HepG2 (cell line): ENCODE results near the gene SIK3. TPM values are rescaled to one million over a fixed set of nuclear protein-coding genes. Genes with fewer than 3 reads are reported as not detected.

Experiments
- AFF4 ChIP-seq: sonication (generic); formaldehyde crosslinking; IDR thresholded peaks from 2 replicates; pipeline ENCODE4 v1.4.0; 2020; ENCODE audit warnings: missing genetic modification reagents
- CTCF ChIP-seq: sonication (generic); formaldehyde crosslinking; IDR thresholded peaks from 2 replicates; pipeline ENCODE4 v1.5.0; 2020; ENCODE audit warnings: mild to moderate bottlenecking, missing genetic modification reagents, moderate library complexity
- FIP1L1 ChIP-seq: fragments of 200-400 bp; formaldehyde crosslinking; IDR thresholded peaks from 2 replicates; pipeline ENCODE4 v1.6.1; 2018; ENCODE audit warnings: low read depth, mild to moderate bottlenecking, low read length, moderate library complexity, borderline replicate concordance; ENCODE audit not compliant: insufficient read depth
- FLYWCH1 ChIP-seq: sonication (generic); formaldehyde crosslinking; IDR thresholded peaks from 2 replicates; pipeline ENCODE4 v1.8.1; 2023; ENCODE audit warnings: mild to moderate bottlenecking, missing genetic modification reagents
- FOXM1 ChIP-seq: sonication (generic); formaldehyde crosslinking; IDR thresholded peaks from 2 replicates; pipeline ENCODE4 v1.5.0; 2020; ENCODE audit warnings: missing genetic modification reagents
- HES4 ChIP-seq: sonication (generic); formaldehyde crosslinking; IDR thresholded peaks from 2 replicates; pipeline ENCODE4 v1.9.0; 2021; ENCODE audit warnings: mild to moderate bottlenecking, missing genetic modification reagents, borderline replicate concordance
- HMGXB4 ChIP-seq, 2 experiments: sonication (generic) in 1 of 2; formaldehyde crosslinking in 1 of 2; IDR thresholded peaks; 2 replicates each; pipeline versions ENCODE4 v1.4.0 to v1.6.1; 2018 to 2020; ENCODE audit warnings: missing genetic modification reagents in 2 of 2, borderline replicate concordance in 1 of 2, low read depth in 1 of 2, mild to moderate bottlenecking in 1 of 2, missing biosample characterization in 1 of 2
- KDM5A ChIP-seq: fragments of 200-600 bp; sonication (generic); IDR thresholded peaks from 2 replicates; pipeline ENCODE4 v1.7.0; 2018; ENCODE audit warnings: antibody characterized with exemption, mild to moderate bottlenecking, low read length, borderline replicate concordance
- PCBP1 ChIP-seq: fragments of 200-400 bp; formaldehyde crosslinking; IDR thresholded peaks from 2 replicates; pipeline ENCODE4 v1.6.1; 2017; ENCODE audit warnings: mild to moderate bottlenecking, low read depth, low read length, borderline replicate concordance
- RBM22 ChIP-seq: fragments of 200-400 bp; formaldehyde crosslinking; optimal IDR thresholded peaks from 2 replicates; pipeline ENCODE3; 2017; ENCODE audit warnings: mild to moderate bottlenecking, low read length, moderate library complexity
- RBM39 ChIP-seq: fragments of 200-400 bp; formaldehyde crosslinking; IDR thresholded peaks from one replicate; pipeline ENCODE4 v1.6.1; 2018; ENCODE audit warnings: antibody characterized with exemption, mild to moderate bottlenecking, low read depth, low read length; ENCODE audit not compliant: poor library complexity, severe bottlenecking
- SOX6 ChIP-seq, 2 experiments: fragments of 450-650 bp in 1 of 2; sonication (generic) in 1 of 2; formaldehyde crosslinking in 1 of 2; IDR thresholded peaks; 2 replicates each; pipeline versions ENCODE4 v1.4.0 to v1.6.1; 2017 to 2020; ENCODE audit warnings: antibody characterized with exemption in 1 of 2, mild to moderate bottlenecking in 1 of 2, missing genetic modification reagents in 1 of 2
- SRSF1 ChIP-seq: fragments of 200-400 bp; formaldehyde crosslinking; optimal IDR thresholded peaks from 2 replicates; pipeline ENCODE3; 2017; ENCODE audit warnings: mild to moderate bottlenecking, low read depth, low read length, moderate library complexity
- TAF15 ChIP-seq: fragments of 200-400 bp; formaldehyde crosslinking; IDR thresholded peaks from one replicate; pipeline ENCODE4 v1.6.1; 2018; ENCODE audit warnings: mild to moderate bottlenecking, low read depth, low read length; ENCODE audit not compliant: poor library complexity, severe bottlenecking
- ZBTB49 ChIP-seq: sonication (generic); formaldehyde crosslinking; IDR thresholded peaks from 2 replicates; pipeline ENCODE4 v1.4.0; 2020; ENCODE audit warnings: missing genetic modification reagents, borderline replicate concordance
- ZFP36L1 ChIP-seq: sonication (generic); formaldehyde crosslinking; IDR thresholded peaks from 2 replicates; pipeline ENCODE4 v1.8.0; 2022; ENCODE audit warnings: mild to moderate bottlenecking, missing genetic modification reagents, moderate library complexity
- ZNF224 ChIP-seq: sonication (generic); formaldehyde crosslinking; IDR thresholded peaks from 2 replicates; pipeline ENCODE4 v1.5.0; 2020; ENCODE audit warnings: mild to moderate bottlenecking, missing genetic modification reagents
- ZNF749 ChIP-seq: sonication (generic); formaldehyde crosslinking; IDR thresholded peaks from 2 replicates; pipeline ENCODE4 v1.8.0; 2022; ENCODE audit warnings: mild to moderate bottlenecking, missing genetic modification reagents, moderate library complexity, borderline replicate concordance
- polyA plus RNA-seq, 8 experiments: library from polyadenylated mRNA; depleted of rRNA in 3 of 8; stranded (reverse) in 7 of 8; unstranded in 1 of 8; fragments of >200 nt; fragmentation: Illumina TruSeq in 4 of 8; extraction: Trizol in 4 of 8; gene quantifications; 2 replicates each; pipeline versions ENCODE4 v1.2.1 to v1.2.3, GENCODE V29; 2011 to 2016; ENCODE audit warnings: low read depth in 4 of 8, missing spikeins in 1 of 8, mixed read lengths in 1 of 8; ENCODE audit not compliant: insufficient read depth in 1 of 8
- total RNA-seq, 5 experiments: library from RNA; depleted of rRNA; stranded (reverse); fragments of >200 nt; fragmentation: Illumina TruSeq; extraction: Trizol; gene quantifications; 2 replicates each; pipeline ENCODE4 v1.2.3, GENCODE V29; 2016; ENCODE audit warnings: low read depth in 1 of 5

The SIK3 gene
- total and polyA plus RNA-seq, 2 of the 13 experiments (the other 11 are each of a cell fraction or from before 2014, with no cell fraction given) = 5.7 to 9.8 TPM

GRCh38 chr11:117076941-117077691 is 21.1 kb downstream of the SIK3 start (continued):
- TF ChIP-seq ZNF224 (CRISPR knock-in tag) (no peak), ZFP36L1 (CRISPR knock-in tag) (no peak), RBM22 (no peak), ZNF749 (CRISPR knock-in tag) (no peak), AFF4 (CRISPR knock-in tag) (no peak), ZBTB49 (CRISPR knock-in tag) (no peak), CTCF (CRISPR knock-in tag) (no peak), RBM39 (no peak), KDM5A (no peak), FLYWCH1 (CRISPR knock-in tag) (no peak), TAF15 (no peak), HES4 (no peak), PCBP1 (no peak), SRSF1 (no peak), SOX6 (IDR thresholded peaks at IDR 0.05) (no peak), SOX6 (CRISPR knock-in tag; IDR thresholded peaks at IDR 0.05) (peak; percentile 96), FIP1L1 (no peak), FOXM1 (CRISPR knock-in tag) (no peak), HMGXB4 (CRISPR knock-in tag; IDR thresholded peaks at IDR 0.05; ENCODE audit: borderline replicate concordance in 1 of 2, low read depth in 1 of 2) (no peak)
